SK-N-SH treated with all-trans-retinoic acid at 6 μM for 48 hours (cell line): Measurements from ENCODE around the gene HBS1L.

Experiments
- RARB ChIP-seq: fragments of 250-450 bp; sonication (Bioruptor Pico); IDR thresholded peaks from 2 replicates; pipeline ENCODE4 v1.8.0; 2021; ENCODE audit warnings: mild to moderate bottlenecking, moderate library complexity
- TCF4 ChIP-seq: fragments of 250-450 bp; sonication (Bioruptor Pico); IDR thresholded peaks from 2 replicates; pipeline ENCODE4 v1.8.0; 2021; ENCODE audit warnings: mild to moderate bottlenecking, moderate library complexity, borderline replicate concordance
- TOX ChIP-seq: fragments of 250-450 bp; sonication (Bioruptor Pico); IDR thresholded peaks from 2 replicates; pipeline ENCODE4 v1.8.0; 2021; ENCODE audit warnings: mild to moderate bottlenecking, moderate library complexity, borderline replicate concordance
- ZC3H10 ChIP-seq: fragments of 250-450 bp; sonication (Bioruptor Pico); IDR thresholded peaks from 2 replicates; pipeline ENCODE4 v1.5.1; 2021; ENCODE audit warnings: mild to moderate bottlenecking, moderate library complexity
- ZFP30 ChIP-seq: fragments of 450-650 bp; formaldehyde crosslinking; IDR thresholded peaks from 2 replicates; pipeline ENCODE4 v1.5.0; 2022; ENCODE audit warnings: mild to moderate bottlenecking, moderate library complexity
- ZNF565 ChIP-seq: fragments of 450-650 bp; formaldehyde crosslinking; conservative IDR thresholded peaks from 2 replicates; pipeline ENCODE4 v1.5.0; 2020; ENCODE audit warnings: low read depth, mild to moderate bottlenecking, moderate library complexity
- ZNF8 ChIP-seq: fragments of 450-650 bp; formaldehyde crosslinking; IDR thresholded peaks from 2 replicates; pipeline ENCODE4 v1.5.0; 2020; ENCODE audit warnings: mild to moderate bottlenecking, moderate library complexity
- TF ChIP-seq, protein P1 (sequence below): fragments of 250-450 bp; sonication (Bioruptor Pico); IDR thresholded peaks from 2 replicates; pipeline ENCODE4 v1.5.1; 2020; ENCODE audit warnings: low read depth, mild to moderate bottlenecking, moderate library complexity
- TF ChIP-seq, protein P2 (sequence below): fragments of 250-450 bp; sonication (Bioruptor Pico); IDR thresholded peaks from 2 replicates; pipeline ENCODE4 v1.8.0; 2020; ENCODE audit warnings: mild to moderate bottlenecking, moderate library complexity, borderline replicate concordance
- TF ChIP-seq, protein P3 (sequence below): fragments of 250-450 bp; sonication (Bioruptor Pico); IDR thresholded peaks from 2 replicates; pipeline ENCODE4 v1.8.0; 2021; ENCODE audit warnings: low read depth, mild to moderate bottlenecking, moderate library complexity, borderline replicate concordance
- TF ChIP-seq, protein P4 (sequence below): fragments of 250-450 bp; sonication (Bioruptor Pico); IDR thresholded peaks from 2 replicates; pipeline ENCODE4 v1.5.0; 2020; ENCODE audit warnings: mild to moderate bottlenecking, moderate library complexity

DNA sequence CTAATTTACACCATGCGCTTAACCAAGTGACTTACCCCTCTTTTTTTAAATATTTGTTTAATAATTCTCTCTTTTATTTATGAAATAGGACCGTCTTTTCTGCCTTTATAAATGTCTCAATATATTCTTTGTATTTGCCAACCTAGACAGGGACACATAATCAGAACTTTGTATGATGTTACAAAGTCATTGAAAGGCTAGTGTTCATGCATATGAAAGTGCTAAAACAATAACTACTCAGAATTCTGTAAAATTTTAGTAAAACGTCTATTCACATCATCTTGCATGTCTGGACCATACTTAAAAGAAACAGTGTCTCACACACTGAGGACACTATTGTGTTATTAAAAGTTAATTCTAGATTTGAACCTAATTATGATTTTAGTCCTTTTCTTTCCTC, 41.1 kb upstream of the HBS1L start:
- no peak for TF ChIP-seq TOX (CRISPR knock-in tag)
- no peak for TF ChIP-seq TCF4
- TF ChIP-seq, protein P1, sequence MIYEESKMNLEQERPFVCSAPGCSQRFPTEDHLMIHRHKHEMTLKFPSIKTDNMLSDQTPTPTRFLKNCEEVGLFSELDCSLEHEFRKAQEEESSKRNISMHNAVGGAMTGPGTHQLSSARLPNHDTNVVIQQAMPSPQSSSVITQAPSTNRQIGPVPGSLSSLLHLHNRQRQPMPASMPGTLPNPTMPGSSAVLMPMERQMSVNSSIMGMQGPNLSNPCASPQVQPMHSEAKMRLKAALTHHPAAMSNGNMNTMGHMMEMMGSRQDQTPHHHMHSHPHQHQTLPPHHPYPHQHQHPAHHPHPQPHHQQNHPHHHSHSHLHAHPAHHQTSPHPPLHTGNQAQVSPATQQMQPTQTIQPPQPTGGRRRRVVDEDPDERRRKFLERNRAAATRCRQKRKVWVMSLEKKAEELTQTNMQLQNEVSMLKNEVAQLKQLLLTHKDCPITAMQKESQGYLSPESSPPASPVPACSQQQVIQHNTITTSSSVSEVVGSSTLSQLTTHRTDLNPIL: no peak
- TF ChIP-seq, protein P2, sequence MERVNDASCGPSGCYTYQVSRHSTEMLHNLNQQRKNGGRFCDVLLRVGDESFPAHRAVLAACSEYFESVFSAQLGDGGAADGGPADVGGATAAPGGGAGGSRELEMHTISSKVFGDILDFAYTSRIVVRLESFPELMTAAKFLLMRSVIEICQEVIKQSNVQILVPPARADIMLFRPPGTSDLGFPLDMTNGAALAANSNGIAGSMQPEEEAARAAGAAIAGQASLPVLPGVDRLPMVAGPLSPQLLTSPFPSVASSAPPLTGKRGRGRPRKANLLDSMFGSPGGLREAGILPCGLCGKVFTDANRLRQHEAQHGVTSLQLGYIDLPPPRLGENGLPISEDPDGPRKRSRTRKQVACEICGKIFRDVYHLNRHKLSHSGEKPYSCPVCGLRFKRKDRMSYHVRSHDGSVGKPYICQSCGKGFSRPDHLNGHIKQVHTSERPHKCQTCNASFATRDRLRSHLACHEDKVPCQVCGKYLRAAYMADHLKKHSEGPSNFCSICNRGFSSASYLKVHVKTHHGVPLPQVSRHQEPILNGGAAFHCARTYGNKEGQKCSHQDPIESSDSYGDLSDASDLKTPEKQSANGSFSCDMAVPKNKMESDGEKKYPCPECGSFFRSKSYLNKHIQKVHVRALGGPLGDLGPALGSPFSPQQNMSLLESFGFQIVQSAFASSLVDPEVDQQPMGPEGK (CRISPR knock-in tag): no peak
- no peak for TF ChIP-seq ZNF8 (CRISPR knock-in tag)
- no peak for TF ChIP-seq RARB
- TF ChIP-seq ZC3H10 (CRISPR knock-in tag): no peak
- TF ChIP-seq, protein P3, sequence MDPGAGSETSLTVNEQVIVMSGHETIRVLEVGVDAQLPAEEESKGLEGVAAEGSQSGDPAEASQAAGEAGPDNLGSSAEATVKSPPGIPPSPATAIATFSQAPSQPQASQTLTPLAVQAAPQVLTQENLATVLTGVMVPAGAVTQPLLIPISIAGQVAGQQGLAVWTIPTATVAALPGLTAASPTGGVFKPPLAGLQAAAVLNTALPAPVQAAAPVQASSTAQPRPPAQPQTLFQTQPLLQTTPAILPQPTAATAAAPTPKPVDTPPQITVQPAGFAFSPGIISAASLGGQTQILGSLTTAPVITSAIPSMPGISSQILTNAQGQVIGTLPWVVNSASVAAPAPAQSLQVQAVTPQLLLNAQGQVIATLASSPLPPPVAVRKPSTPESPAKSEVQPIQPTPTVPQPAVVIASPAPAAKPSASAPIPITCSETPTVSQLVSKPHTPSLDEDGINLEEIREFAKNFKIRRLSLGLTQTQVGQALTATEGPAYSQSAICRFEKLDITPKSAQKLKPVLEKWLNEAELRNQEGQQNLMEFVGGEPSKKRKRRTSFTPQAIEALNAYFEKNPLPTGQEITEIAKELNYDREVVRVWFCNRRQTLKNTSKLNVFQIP (CRISPR knock-in tag): no peak
- TF ChIP-seq ZFP30 (CRISPR knock-in tag): no peak
- TF ChIP-seq ZNF565 (CRISPR knock-in tag): no peak
- TF ChIP-seq, protein P4, sequence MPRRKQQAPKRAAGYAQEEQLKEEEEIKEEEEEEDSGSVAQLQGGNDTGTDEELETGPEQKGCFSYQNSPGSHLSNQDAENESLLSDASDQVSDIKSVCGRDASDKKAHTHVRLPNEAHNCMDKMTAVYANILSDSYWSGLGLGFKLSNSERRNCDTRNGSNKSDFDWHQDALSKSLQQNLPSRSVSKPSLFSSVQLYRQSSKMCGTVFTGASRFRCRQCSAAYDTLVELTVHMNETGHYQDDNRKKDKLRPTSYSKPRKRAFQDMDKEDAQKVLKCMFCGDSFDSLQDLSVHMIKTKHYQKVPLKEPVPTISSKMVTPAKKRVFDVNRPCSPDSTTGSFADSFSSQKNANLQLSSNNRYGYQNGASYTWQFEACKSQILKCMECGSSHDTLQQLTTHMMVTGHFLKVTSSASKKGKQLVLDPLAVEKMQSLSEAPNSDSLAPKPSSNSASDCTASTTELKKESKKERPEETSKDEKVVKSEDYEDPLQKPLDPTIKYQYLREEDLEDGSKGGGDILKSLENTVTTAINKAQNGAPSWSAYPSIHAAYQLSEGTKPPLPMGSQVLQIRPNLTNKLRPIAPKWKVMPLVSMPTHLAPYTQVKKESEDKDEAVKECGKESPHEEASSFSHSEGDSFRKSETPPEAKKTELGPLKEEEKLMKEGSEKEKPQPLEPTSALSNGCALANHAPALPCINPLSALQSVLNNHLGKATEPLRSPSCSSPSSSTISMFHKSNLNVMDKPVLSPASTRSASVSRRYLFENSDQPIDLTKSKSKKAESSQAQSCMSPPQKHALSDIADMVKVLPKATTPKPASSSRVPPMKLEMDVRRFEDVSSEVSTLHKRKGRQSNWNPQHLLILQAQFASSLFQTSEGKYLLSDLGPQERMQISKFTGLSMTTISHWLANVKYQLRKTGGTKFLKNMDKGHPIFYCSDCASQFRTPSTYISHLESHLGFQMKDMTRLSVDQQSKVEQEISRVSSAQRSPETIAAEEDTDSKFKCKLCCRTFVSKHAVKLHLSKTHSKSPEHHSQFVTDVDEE (CRISPR knock-in tag): no peak
